ENCODE results near the gene FN1. TPM values are rescaled to one million over a fixed set of nuclear protein-coding genes. Genes with fewer than 3 reads are reported as not detected.

The FN1 gene
- total and polyA plus RNA-seq, 2 of the 8 experiments (the other 6 are each of a cell fraction or from before 2014, with no cell fraction given) = 42.9 to 109 TPM

DNA sequence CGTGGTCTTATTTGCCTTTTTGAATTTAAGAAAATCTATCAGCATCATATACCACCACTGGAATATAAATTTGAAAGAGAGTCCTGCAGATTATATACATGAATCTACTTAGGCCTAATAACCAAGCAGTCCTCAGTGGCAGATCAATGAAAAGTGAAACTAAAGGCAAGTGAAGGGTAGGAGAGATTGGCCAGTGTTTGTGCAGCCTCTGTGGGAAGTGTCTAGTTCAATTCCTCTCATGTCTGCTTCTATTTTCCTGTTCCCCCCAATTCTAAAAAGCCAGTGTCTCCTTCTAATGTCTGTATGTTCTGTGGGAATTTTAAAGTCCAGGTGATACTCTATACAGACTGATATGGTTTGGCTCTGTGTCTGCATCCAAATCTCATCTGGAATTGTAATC, 61.9 kb downstream of the FN1 start:
- no peak overlapping the region for H2AFZ ChIP-seq (ENCODE audit: low read length)
- no peak overlapping the region for H4K8ac ChIP-seq (ENCODE audit: extremely low read depth, insufficient read depth, low read length)
- H3K56ac ChIP-seq (replicated peaks; ENCODE audit: insufficient read length, low read depth, low read length) = no peak overlapping the region
- no peak overlapping the region for H2BK5ac ChIP-seq (ENCODE audit: low read depth, low read length)
- H3K9ac ChIP-seq (replicated peaks in 1 of 4; ENCODE audit: extremely low read depth in 1 of 4, low read depth in 3 of 4, low read length in 3 of 4) = no peak overlapping the region
- H4K5ac ChIP-seq (ENCODE audit: insufficient read length, low read depth, low read length) = no peak overlapping the region
- H2BK12ac ChIP-seq (ENCODE audit: low read depth, low read length) = no peak overlapping the region
- no peak overlapping the region for H2BK120ac ChIP-seq (replicated peaks; ENCODE audit: low read depth, low read length)
- 100% methylated on average over 1 of the region's 1 CpG; no CpG with 5 or more reads in 1 of the 2 experiments for WGBS, 2 experiments (ENCODE audit: extremely low coverage in 1 of 2, insufficient coverage in 1 of 2, insufficient read length in 1 of 2, insufficient replicate concordance in 2 of 2, low coverage in 1 of 2, low lambda C conversion rate in 2 of 2, missing lambda C conversion rate in 1 of 2)
- no peak overlapping the region for H3K4me3 ChIP-seq (ENCODE audit: extremely low read depth in 1 of 4, insufficient read depth in 2 of 4, low read depth in 3 of 4, low read length in 4 of 4)
- H3K27me3 ChIP-seq (replicated peaks in 1 of 4; ENCODE audit: control insufficient read depth in 3 of 4, extremely low read depth in 1 of 4, insufficient read depth in 3 of 4, low read length in 3 of 4) = no peaks in the 10 kb centered on the region
- no peak overlapping the region for H3K27ac ChIP-seq (ENCODE audit: low read depth, low read length)
- H3K4me2 ChIP-seq (ENCODE audit: insufficient read depth in 1 of 2, low read depth in 2 of 2, low read length in 2 of 2) = no peak overlapping the region
- no peak overlapping the region for H2AK5ac ChIP-seq (ENCODE audit: low read depth, low read length)
- no peak for TF ChIP-seq TEAD4 (IDR thresholded peaks at IDR 0.05; ENCODE audit: low read depth, low read length)
- no peak for TF ChIP-seq CBX8 (IDR thresholded peaks at IDR 0.05; ENCODE audit: borderline replicate concordance, low read depth, low read length)
- no peak for TF ChIP-seq CHD1 (IDR thresholded peaks at IDR 0.05; ENCODE audit: low read depth, low read length)
- TF ChIP-seq, protein P1, sequence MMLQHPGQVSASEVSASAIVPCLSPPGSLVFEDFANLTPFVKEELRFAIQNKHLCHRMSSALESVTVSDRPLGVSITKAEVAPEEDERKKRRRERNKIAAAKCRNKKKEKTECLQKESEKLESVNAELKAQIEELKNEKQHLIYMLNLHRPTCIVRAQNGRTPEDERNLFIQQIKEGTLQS (IDR thresholded peaks at IDR 0.05; ENCODE audit: insufficient read depth, low read depth, low read length) = no peak
- no peak for TF ChIP-seq BACH1 (IDR thresholded peaks at IDR 0.05; ENCODE audit: low read length)
- TF ChIP-seq RXRA (IDR thresholded peaks at IDR 0.05; ENCODE audit: insufficient read depth, low read depth, low read length) = no peak
- no peak for TF ChIP-seq SP2 (IDR thresholded peaks at IDR 0.05; ENCODE audit: low read length)
- TF ChIP-seq CREB1 (IDR thresholded peaks at IDR 0.05) = no peak
- TF ChIP-seq SIRT6 (IDR thresholded peaks at IDR 0.05; ENCODE audit: low read length) = no peak
- TF ChIP-seq SIX5 (IDR thresholded peaks at IDR 0.05; ENCODE audit: low read depth, low read length) = no peak
- no peak for TF ChIP-seq HDAC6 (IDR thresholded peaks at IDR 0.05; ENCODE audit: low read depth, low read length)
- TF ChIP-seq SP1 (IDR thresholded peaks at IDR 0.05; ENCODE audit: low read depth, low read length) = no peak
- TF ChIP-seq KDM1A (IDR thresholded peaks at IDR 0.05; ENCODE audit: borderline replicate concordance, low read length) = no peak
- no peaks in the 10 kb centered on the region for H3K4me1 ChIP-seq (replicated peaks in 1 of 4; ENCODE audit: control insufficient read depth in 3 of 4, insufficient read depth in 4 of 4, low read length in 3 of 4)
- no peak overlapping the region for H3K18ac ChIP-seq (ENCODE audit: extremely low read depth, low read length)
- H3K79me1 ChIP-seq (ENCODE audit: low read depth, low read length) = no peaks in the 10 kb centered on the region
- no peak overlapping the region for H3K14ac ChIP-seq (ENCODE audit: insufficient read length)
- peaks cover 2 to 30% (median 14%) of the 10 kb centered on the region in 4 experiments; a peak in 5 of 8 replicates for H3K36me3 ChIP-seq (ENCODE audit: control insufficient read depth in 2 of 4, insufficient read depth in 4 of 4, low read length in 3 of 4)
- DNase-seq (ENCODE audit: low read depth in 1 of 2, low spot score in 2 of 2) (no peak), FAIRE-seq (no peak)
- no peak overlapping the region for H3K4ac ChIP-seq (replicated peaks; ENCODE audit: insufficient read length, low read depth, low read length)
- no peaks in the 10 kb centered on the region for H4K20me1 ChIP-seq (replicated peaks in 1 of 2; ENCODE audit: control insufficient read depth in 1 of 2, insufficient read depth in 2 of 2, low read length in 2 of 2)
- no peak overlapping the region for H2BK20ac ChIP-seq (ENCODE audit: low read length)
- H3K23ac ChIP-seq (ENCODE audit: insufficient read length) = no peak overlapping the region
- H3K79me2 ChIP-seq (ENCODE audit: control insufficient read depth in 1 of 2, insufficient read depth in 2 of 2, low read length in 2 of 2) = no peaks in the 10 kb centered on the region
- no peak overlapping the region for H4K91ac ChIP-seq (replicated peaks; ENCODE audit: insufficient read length, low read length)
- H3K23me2 ChIP-seq (ENCODE audit: low read depth, low read length) = no peaks in the 10 kb centered on the region
- no peak overlapping the region for H2BK15ac ChIP-seq (ENCODE audit: low read length)
- ChIA-PET POLR2A (ENCODE audit: partially characterized antibody) (no interaction called here), CTCF (ENCODE audit: partially characterized antibody) (no interaction called here)
- no peaks in the 10 kb centered on the region for H3K9me3 ChIP-seq (ENCODE audit: insufficient read depth in 2 of 2, low read depth in 1 of 2, low read length in 1 of 2)
